Kidney epithelial cell (primary cell): Measurements from ENCODE around the gene OR52M1. TPM values are rescaled to one million over a fixed set of nuclear protein-coding genes. Genes with fewer than 3 reads are reported as not detected.
"Not testable (repeated sequence)": the region's sequence is repeated elsewhere in the genome, so short reads cannot be mapped to it uniquely, and the experiment has no call there.

Experiments
- DNase-seq: peaks from one replicate; pipeline ENCODE4 v3.0.0-alpha.2; 2010; ENCODE audit warnings: low read depth
- H3K27me3 ChIP-seq: 2 replicates; pipeline ENCODE4 v1.6.0; 2011; ENCODE audit warnings: low read length; ENCODE audit not compliant: control insufficient read depth, insufficient read depth
- H3K36me3 ChIP-seq: 2 replicates; pipeline ENCODE4 v1.5.1; 2011; ENCODE audit warnings: low read length; ENCODE audit not compliant: control insufficient read depth, insufficient read depth
- H3K4me3 ChIP-seq: 2 replicates; pipeline ENCODE4 v1.5.1; 2011; ENCODE audit warnings: low read depth, mild to moderate bottlenecking, control low read depth, low read length
- CTCF ChIP-seq: IDR thresholded peaks from 2 replicates; pipeline ENCODE4 v1.5.1; 2011; ENCODE audit warnings: mild to moderate bottlenecking, moderate library complexity, low read length, control low read depth, inconsistent platforms; ENCODE audit not compliant: insufficient read depth, poor library complexity, severe bottlenecking
- total RNA-seq: library from RNA; depleted of rRNA; stranded (reverse); fragments of >200 nt; gene quantifications from 2 replicates; pipeline ENCODE4 v1.2.3, GENCODE V29; 2015

OR52M1 gene
- total RNA-seq, 1 donor from 2014 or later, result not detected

- no peak for TF ChIP-seq CTCF
- H3K4me3 ChIP-seq, result no peak overlapping the region
Measured at GRCh38 chr11:4527926-4528325, 17.1 kb upstream of the OR52M1 start.

GRCh38 chr11:4531686-4532085, 13.3 kb upstream of the OR52M1 start:
- DNase-seq, H3K27me3 ChIP-seq, H3K4me3 ChIP-seq, H3K36me3 ChIP-seq: not testable (repeated sequence)

More at GRCh38 chr11:4527926-4528325, 17.1 kb upstream of the OR52M1 start:
- no peaks in the 10 kb centered on the region for H3K36me3 ChIP-seq
- no peak for DNase-seq
- H3K27me3 ChIP-seq, result no peaks in the 10 kb centered on the region

- no peak overlapping the region for H3K4me3 ChIP-seq
- H3K36me3 ChIP-seq, result no peaks in the 10 kb centered on the region
- no peaks in the 10 kb centered on the region for H3K27me3 ChIP-seq
- peak; percentile 79 for TF ChIP-seq CTCF
- DNase-seq, result no peak
Measured at GRCh38 chr11:4539603-4540219, 5.3 kb upstream of the OR52M1 start.

GRCh38 chr11:4541071-4541470, 3.9 kb upstream of the OR52M1 start:
- TF ChIP-seq CTCF, result no peak
- DNase-seq, result no peak
- Histone ChIP-seq H3K36me3 (no peaks in the 10 kb centered on the region), H3K4me3 (no peak overlapping the region), H3K27me3 (no peaks in the 10 kb centered on the region)

- Histone ChIP-seq H3K36me3 (no peaks in the 10 kb centered on the region), H3K27me3 (no peaks in the 10 kb centered on the region), H3K4me3 (no peak overlapping the region)
- TF ChIP-seq CTCF, result no peak
- no peak for DNase-seq
Measured at GRCh38 chr11:4543561-4543960, 1.4 kb upstream of the OR52M1 start.

GRCh38 chr11:4546878-4547277, 1.9 kb downstream of the OR52M1 start:
- H3K36me3 ChIP-seq, result no peaks in the 10 kb centered on the region
- H3K4me3 ChIP-seq, result no peak overlapping the region
- no peak for DNase-seq
- no peaks in the 10 kb centered on the region for H3K27me3 ChIP-seq
- no peak for TF ChIP-seq CTCF
